HUES6 (cell line): ENCODE measurements around the gene PRKG1.
"Not testable (repeated sequence)": the region's sequence is repeated elsewhere in the genome, so short reads cannot be mapped to it uniquely, and the experiment has no call there.

Experiments used
- H3K27ac ChIP-seq: 2 replicates; pipeline ENCODE4 v1.7.0; 2013; ENCODE audit warnings: low read depth, mild to moderate bottlenecking, low read length, inconsistent platforms
- H3K27me3 ChIP-seq: 2 replicates; pipeline ENCODE4 v1.6.1; 2013; ENCODE audit warnings: low read length; ENCODE audit not compliant: control insufficient read depth, insufficient read depth
- H3K36me3 ChIP-seq: 2 replicates; pipeline ENCODE4 v1.6.1; 2013; ENCODE audit warnings: low read length; ENCODE audit not compliant: control insufficient read depth, insufficient read depth
- H3K4me1 ChIP-seq: 2 replicates; pipeline ENCODE4 v1.6.1; 2013; ENCODE audit warnings: low read length; ENCODE audit not compliant: control insufficient read depth, insufficient read depth
- H3K4me3 ChIP-seq: 2 replicates; pipeline ENCODE4 v1.5.1; 2013; ENCODE audit warnings: low read depth, low read length
- H3K9ac ChIP-seq: one replicate; pipeline ENCODE4 v1.6.1; 2013; ENCODE audit warnings: mild to moderate bottlenecking, low read length
- H3K9me3 ChIP-seq: 2 replicates; pipeline ENCODE4 v1.6.1; 2013; ENCODE audit warnings: low read depth, low read length; ENCODE audit not compliant: control insufficient read depth, insufficient read depth

The PRKG1 gene

DNA sequence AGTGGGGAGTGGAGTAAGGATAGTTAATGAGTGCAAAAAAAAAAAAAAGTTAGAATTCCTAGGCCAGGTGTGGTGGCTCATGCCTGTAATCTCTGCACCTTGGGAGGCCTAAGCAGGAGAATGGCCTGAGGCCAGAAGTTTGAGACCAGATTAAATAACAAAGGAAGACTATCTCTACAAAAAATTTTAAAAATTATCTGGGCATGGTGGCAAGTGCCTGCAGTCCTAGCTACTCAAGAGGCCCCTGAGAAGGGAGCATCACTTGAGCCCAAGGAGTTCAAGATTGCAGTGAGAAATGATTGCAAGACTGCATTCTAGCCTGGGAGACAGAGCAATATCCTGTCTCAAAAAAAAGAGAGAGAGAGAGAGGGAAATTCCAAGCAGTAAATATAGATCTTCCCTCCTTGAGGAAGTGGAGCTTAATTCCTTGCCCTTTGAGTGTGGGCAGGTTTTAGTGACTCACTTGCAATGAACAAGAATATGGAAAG is 644.6 kb downstream of the PRKG1 start:
- Histone ChIP-seq H3K27me3 (no peaks in the 10 kb centered on the region), H3K9me3 (no peaks in the 10 kb centered on the region), H3K27ac (no peak overlapping the region), H3K4me1 (peaks cover 6% of the 10 kb centered on the region; the same call in 1 of the 2 replicates), H3K4me3 (no peak overlapping the region), H3K9ac (no peak overlapping the region), H3K36me3 (no peaks in the 10 kb centered on the region)

DNA sequence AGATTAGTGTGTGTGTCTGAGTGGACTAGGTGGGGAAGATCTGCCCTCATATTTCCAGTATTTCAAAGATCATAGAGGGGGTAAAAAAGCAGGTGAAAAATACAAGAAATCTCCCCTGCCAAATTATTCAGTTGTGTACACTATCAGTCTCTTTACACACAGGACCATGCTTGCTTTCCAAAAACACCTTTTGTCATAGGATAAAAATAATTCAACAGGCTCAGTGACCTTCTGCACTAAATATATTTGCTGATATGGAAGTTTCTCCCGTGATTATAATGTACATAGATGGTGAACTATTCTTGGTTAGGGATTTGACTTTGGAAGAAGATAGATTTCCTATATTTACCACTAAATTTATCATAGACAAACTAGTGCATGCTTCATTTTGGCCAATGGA is 649.8 kb downstream of the PRKG1 start:
- no peaks in the 10 kb centered on the region for H3K36me3 ChIP-seq
- peaks cover 3% of the 10 kb centered on the region; the same call in 1 of the 2 replicates for H3K4me1 ChIP-seq
- H3K9me3 ChIP-seq: no peaks in the 10 kb centered on the region
- H3K27me3 ChIP-seq: no peaks in the 10 kb centered on the region
- H3K4me3 ChIP-seq: no peak overlapping the region
- H3K27ac ChIP-seq: no peak overlapping the region
- H3K9ac ChIP-seq: no peak overlapping the region

DNA sequence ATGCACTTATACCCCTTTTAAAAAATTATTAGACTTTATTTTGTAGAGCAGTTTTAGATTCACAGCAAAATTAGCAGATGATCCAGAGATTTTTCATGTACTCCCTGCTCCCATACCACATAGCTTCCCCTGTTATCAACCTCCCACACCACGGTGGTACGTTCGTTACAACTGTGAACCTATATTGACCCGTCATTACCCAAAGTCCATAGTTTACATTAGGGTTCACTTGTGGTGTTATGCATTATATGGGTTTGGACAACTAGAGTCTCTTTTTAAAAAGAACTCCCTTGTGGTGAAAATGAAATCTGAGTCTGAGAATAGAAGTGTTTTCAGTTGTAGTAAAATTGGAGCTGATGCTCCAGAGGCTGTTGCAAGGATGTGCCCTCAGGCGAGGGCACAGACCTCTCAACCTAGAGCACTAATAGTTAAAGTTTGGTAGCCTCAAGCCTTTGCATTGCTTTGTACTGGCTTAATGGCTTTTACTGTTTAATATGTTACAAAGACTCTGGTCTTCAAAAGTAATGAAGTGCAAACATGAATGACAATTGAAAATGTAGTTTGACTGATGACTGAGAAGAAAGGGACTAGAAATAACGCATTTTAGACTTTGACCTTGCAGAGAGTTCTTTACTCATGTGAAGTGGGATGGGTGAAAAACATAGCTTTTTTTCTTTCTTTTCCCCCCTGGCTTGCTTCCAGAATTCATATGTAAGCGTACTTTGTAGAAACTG is 655.7 kb downstream of the PRKG1 start:
- Histone ChIP-seq H3K27me3 (no peaks in the 10 kb centered on the region), H3K27ac (no peak overlapping the region), H3K4me1 (no peaks in the 10 kb centered on the region), H3K4me3 (no peak overlapping the region), H3K36me3 (no peaks in the 10 kb centered on the region), H3K9me3 (no peaks in the 10 kb centered on the region), H3K9ac (no peak overlapping the region)

DNA sequence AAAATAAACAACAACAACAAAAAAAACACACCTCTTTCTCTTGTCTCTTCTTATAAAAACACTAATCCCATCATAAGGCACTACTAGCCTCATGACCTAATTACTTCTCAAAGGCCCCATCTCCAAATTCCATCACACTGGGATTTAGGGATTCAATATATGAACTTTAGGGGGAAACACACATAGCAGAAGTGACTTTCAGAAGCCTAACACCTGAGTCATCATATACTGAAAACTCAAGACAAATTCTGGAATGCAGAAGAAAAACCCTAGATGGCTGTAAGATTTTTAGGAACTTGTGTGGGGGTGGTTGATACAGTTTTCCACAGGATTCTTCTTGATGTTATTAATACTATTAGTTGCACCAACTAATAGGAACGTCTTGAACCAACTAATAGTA is 658.8 kb downstream of the PRKG1 start:
- no peaks in the 10 kb centered on the region for H3K4me1 ChIP-seq
- H3K27me3 ChIP-seq: no peaks in the 10 kb centered on the region
- no peak overlapping the region for H3K9ac ChIP-seq
- no peak overlapping the region for H3K4me3 ChIP-seq
- H3K36me3 ChIP-seq: no peaks in the 10 kb centered on the region
- H3K27ac ChIP-seq: no peak overlapping the region
- no peaks in the 10 kb centered on the region for H3K9me3 ChIP-seq

DNA sequence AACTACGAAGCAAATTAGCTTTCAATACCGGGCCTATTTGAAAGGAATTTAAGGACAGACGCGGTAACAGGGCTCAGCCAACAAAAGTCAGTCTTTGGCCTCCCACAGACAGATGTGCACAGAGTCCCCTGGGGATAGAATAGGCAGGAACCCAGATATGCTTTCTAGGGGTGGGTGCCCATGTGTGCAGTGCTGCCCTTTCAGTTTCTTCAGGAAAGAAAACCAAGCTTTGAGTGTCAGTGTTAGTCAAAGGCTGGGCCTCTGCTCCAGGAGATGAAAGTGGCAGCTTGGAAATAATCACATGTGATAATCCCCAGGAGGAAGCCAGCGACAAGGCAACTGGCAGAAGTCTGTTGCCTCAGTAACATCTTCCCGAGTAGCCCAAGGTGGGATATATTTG is 668.9 kb downstream of the PRKG1 start:
- H3K4me1 ChIP-seq: peaks cover 6% of the 10 kb centered on the region; the same call in 1 of the 2 replicates
- no peaks in the 10 kb centered on the region for H3K27me3 ChIP-seq
- H3K4me3 ChIP-seq: no peak overlapping the region
- H3K9ac ChIP-seq: no peak overlapping the region
- H3K36me3 ChIP-seq: no peaks in the 10 kb centered on the region
- H3K27ac ChIP-seq: no peak overlapping the region
- no peaks in the 10 kb centered on the region for H3K9me3 ChIP-seq

DNA sequence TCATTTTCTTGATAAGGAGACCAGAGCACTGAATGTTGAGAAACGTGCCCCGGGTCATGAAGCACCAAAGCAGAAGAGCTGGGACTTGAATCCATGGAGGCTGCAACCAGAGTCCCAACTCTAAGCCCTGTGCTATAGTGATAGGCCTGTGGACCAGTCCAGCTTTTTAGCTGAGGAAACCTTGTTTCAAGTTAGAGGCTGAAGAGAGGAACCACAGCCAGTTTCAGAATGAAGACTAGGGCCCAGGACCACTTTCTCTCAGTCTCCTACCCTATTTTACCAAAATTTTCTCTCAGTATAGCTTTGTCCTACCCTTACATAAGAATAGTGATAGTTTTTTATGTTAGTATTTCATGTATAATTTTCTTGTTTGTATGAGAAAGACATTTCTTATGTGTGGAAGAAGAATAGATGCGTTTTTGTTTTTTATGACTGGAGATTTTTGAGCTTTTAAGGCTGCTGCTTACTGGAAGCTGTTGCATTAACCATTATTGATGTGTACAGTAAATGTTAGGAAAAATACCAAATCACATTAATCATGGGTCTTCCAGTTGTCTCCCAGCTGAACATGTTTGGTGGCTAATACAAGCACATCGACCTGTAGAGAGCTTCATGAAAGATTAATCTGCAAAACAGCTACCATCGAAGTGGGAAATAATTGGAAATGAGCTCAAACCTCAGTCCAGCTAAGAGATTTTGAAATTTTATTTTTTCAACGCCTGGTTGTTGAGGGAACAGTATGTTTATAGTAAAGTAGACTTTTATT is 670.1 kb downstream of the PRKG1 start:
- Histone ChIP-seq H3K27ac (no peak overlapping the region), H3K4me3 (no peak overlapping the region), H3K9me3 (no peaks in the 10 kb centered on the region), H3K27me3 (no peaks in the 10 kb centered on the region), H3K4me1 (peaks cover 6% of the 10 kb centered on the region; the same call in 1 of the 2 replicates), H3K36me3 (no peaks in the 10 kb centered on the region), H3K9ac (no peak overlapping the region)

DNA sequence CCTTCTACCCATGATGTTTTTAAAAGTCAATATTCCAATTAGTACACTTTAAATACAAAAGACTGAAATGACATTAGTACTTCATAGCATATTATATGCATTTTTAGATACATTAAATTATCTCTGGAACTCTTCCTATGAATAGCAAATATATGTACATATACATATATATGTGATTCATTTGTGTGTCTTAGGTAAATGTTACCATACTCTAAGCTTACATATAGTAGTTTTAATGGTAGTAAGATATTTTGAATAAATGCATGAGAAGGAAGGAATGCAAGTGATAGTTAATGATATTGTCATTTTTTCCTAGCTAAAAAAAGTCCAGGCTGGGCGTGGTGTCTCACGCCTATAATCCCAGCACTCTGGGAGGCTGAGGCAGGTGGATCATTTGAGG is 671.1 kb downstream of the PRKG1 start:
- Histone ChIP-seq H3K9me3 (no peaks in the 10 kb centered on the region), H3K27me3 (no peaks in the 10 kb centered on the region), H3K9ac (no peak overlapping the region), H3K4me3 (no peak overlapping the region), H3K27ac (no peak overlapping the region), H3K4me1 (peaks cover 6% of the 10 kb centered on the region; the same call in 1 of the 2 replicates), H3K36me3 (no peaks in the 10 kb centered on the region)

DNA sequence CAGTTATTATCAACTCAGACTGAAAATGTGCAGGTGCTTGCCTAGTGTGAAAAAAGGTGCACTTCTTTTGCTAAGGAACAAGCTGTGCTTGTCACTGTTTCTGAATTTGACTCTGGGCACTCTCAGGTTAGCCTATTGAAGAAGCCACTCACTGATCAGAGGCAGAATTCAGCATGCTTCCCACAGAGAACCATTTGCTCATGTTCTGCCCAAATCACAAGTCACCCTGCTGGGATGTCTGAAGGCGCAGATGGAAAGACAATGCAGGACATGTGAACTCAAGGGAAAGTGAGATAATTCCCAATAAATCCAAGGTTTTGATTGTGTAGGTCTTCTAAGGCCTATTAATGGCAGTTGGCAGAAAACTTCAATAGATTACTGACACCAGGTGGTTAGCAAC is 672.9 kb downstream of the PRKG1 start:
- Histone ChIP-seq H3K36me3 (no peaks in the 10 kb centered on the region), H3K4me1 (peaks cover 6% of the 10 kb centered on the region; the same call in 1 of the 2 replicates), H3K27ac (no peak overlapping the region), H3K9ac (no peak overlapping the region), H3K27me3 (no peaks in the 10 kb centered on the region), H3K4me3 (no peak overlapping the region), H3K9me3 (no peaks in the 10 kb centered on the region)

DNA sequence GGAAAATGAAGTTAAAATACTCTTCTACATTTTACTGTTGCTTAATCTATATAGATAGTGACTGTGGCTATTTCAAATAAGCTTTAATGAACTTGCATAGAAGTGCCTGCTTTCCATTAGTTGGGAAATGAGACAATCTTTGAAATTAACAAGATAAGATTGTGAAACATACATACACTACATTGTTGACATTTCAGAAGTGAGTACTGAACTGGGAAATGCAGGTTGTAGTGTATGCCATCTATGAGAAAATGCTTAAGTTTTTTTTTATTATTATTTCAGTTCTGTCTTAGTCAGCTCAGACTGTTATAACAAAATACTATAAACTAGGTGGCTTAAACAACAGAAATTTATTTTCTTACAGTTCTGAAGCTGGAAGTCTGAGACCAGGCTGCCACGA is 674.7 kb downstream of the PRKG1 start:
- H3K4me1 ChIP-seq: peaks cover 6% of the 10 kb centered on the region; the same call in 1 of the 2 replicates
- H3K9me3 ChIP-seq: no peaks in the 10 kb centered on the region
- no peak overlapping the region for H3K4me3 ChIP-seq
- H3K36me3 ChIP-seq: no peaks in the 10 kb centered on the region
- no peak overlapping the region for H3K27ac ChIP-seq
- no peaks in the 10 kb centered on the region for H3K27me3 ChIP-seq
- no peak overlapping the region for H3K9ac ChIP-seq

DNA sequence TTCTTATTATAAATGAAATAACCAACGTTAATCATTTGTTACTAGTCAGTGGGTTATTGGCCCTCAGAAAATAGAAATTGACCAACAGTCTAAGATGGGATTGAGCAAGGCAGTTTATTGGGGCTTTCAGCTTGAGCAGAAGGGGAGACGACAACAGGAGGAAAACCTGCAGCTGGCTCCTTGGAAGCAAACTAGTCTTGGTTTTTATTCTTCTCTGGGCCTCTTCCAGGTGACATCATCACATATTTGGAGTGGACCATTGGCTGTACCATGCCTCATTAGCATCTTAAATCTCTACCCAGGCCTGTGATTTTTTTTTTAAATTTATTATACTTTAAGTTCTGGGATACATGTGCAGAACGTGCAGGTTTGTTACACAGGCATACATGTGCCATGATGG is 684.1 kb downstream of the PRKG1 start:
- no peaks in the 10 kb centered on the region for H3K36me3 ChIP-seq
- H3K27ac ChIP-seq: no peak overlapping the region
- H3K4me3 ChIP-seq: no peak overlapping the region
- H3K27me3 ChIP-seq: no peaks in the 10 kb centered on the region
- no peaks in the 10 kb centered on the region for H3K9me3 ChIP-seq
- no peaks in the 10 kb centered on the region for H3K4me1 ChIP-seq
- no peak overlapping the region for H3K9ac ChIP-seq

DNA sequence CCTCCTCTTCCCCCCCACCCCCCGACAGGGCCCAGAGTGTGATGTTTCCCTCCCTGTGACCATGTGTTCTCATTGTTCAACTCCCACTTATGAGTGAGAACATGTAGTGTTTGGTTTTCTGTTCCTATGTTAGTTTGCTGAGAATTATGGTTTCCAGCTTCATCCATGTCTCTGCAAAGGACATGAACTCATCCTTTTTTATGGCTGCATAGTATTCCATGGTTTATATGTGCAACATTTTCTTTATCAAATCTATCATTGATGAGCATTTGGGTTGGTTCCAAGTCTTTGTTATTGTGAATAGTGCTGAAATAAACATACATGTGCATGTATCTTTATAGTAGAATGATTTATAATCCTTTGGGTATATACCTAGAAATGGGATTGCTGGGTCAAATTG is 684.6 kb downstream of the PRKG1 start:
- not testable (repeated sequence) for H3K9ac ChIP-seq, H3K9me3 ChIP-seq, H3K27me3 ChIP-seq, H3K4me1 ChIP-seq, H3K27ac ChIP-seq, H3K4me3 ChIP-seq, H3K36me3 ChIP-seq
